HG02938 (cell line): ENCODE measurements around the gene CERS6.
"Not testable (repeated sequence)": the region's sequence is repeated elsewhere in the genome, so short reads cannot be mapped to it uniquely, and the experiment has no call there.

Experiments used
- ATAC-seq: cut with Tn5 transposase; IDR thresholded peaks from one replicate; pipeline ENCODE4 v1.9.1; 2021; ENCODE audit warnings: mild to moderate bottlenecking, moderate library complexity; ENCODE audit not compliant: unreplicated experiment

CERS6 gene

GRCh38 chr2:168753765-168754329 lies 297.8 kb downstream of the CERS6 start:
- no peak for ATAC-seq

- no peak for ATAC-seq
These were observed 301.2 kb downstream of the CERS6 start for GRCh38 chr2:168757223-168757622.

- peak; percentile 79 for ATAC-seq
These were observed 303.1 kb downstream of the CERS6 start for GRCh38 chr2:168758970-168759820.

- no peak for ATAC-seq
These were observed 309.3 kb downstream of the CERS6 start for GRCh38 chr2:168765401-168765800.

GRCh38 chr2:168766600-168766999 lies 310.5 kb downstream of the CERS6 start:
- ATAC-seq = no peak

- ATAC-seq = no peak
These were observed 311.2 kb downstream of the CERS6 start for GRCh38 chr2:168767258-168767657.

- ATAC-seq = not testable (repeated sequence)
These were observed 312.3 kb downstream of the CERS6 start for GRCh38 chr2:168768357-168768756.

GRCh38 chr2:168770796-168771195 lies 314.7 kb downstream of the CERS6 start:
- ATAC-seq = no peak

- ATAC-seq = no peak
These were observed 316.6 kb downstream of the CERS6 start for GRCh38 chr2:168772704-168773103.

- ATAC-seq = no peak
These were observed 317.1 kb downstream of the CERS6 start for GRCh38 chr2:168773128-168773527.

GRCh38 chr2:168773719-168774521 lies 317.8 kb downstream of the CERS6 start:
- peak; percentile 63 for ATAC-seq

GRCh38 chr2:168775837-168776236 lies 319.8 kb downstream of the CERS6 start:
- ATAC-seq = no peak

GRCh38 chr2:168780669-168781071 lies 324.6 kb downstream of the CERS6 start:
- no peak for ATAC-seq

GRCh38 chr2:168781191-168781817 lies 325.2 kb downstream of the CERS6 start:
- no peak for ATAC-seq

- ATAC-seq = no peak
These were observed 326.2 kb downstream of the CERS6 start for GRCh38 chr2:168782271-168782670.

GRCh38 chr2:168784993-168785392 lies 328.9 kb downstream of the CERS6 start:
- ATAC-seq = no peak

GRCh38 chr2:168787098-168787781 lies 331.2 kb downstream of the CERS6 start:
- no peak for ATAC-seq

- ATAC-seq = no peak
These were observed 331.8 kb downstream of the CERS6 start for GRCh38 chr2:168787782-168788376.

- no peak for ATAC-seq
These were observed 333.7 kb downstream of the CERS6 start for GRCh38 chr2:168789776-168790175.

GRCh38 chr2:168790226-168790902 lies 334.3 kb downstream of the CERS6 start:
- no peak for ATAC-seq
